ENCODE results near the gene ZNF70. TPM values are rescaled to one million over a fixed set of nuclear protein-coding genes. Genes with fewer than 3 reads are reported as not detected.

The ZNF70 gene
- total and polyA plus RNA-seq, 2 of the 13 experiments (the other 11 are each of a cell fraction or from before 2014, with no cell fraction given): 0.62 to 3.6 TPM

DNA sequence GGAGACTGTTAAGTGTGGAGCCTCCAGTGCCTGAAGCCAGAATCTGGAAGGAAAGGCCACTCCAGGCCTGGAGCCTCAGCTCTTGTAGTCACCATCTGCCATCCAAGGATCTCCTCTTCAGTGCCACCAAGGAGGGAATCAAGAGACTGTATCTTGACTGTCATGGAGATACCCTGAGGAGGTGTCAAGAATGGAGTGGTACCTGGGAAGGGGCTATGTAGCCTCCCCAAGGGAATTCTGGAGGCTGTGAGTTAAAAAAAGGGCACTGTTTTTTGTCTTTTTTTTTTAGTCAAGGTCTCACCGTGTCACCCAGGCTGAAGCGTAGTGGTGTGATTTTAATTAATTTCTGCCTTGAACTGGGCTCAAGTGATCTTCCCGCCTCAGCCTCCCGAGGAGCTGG is 8.7 kb upstream of the ZNF70 start:
- Histone ChIP-seq H3K27me3 (ENCODE audit: control insufficient read depth in 1 of 2, insufficient read depth in 2 of 2, low read length in 2 of 2) (no peaks in the 10 kb centered on the region; a peak in 1 of 5 replicates), H3K79me2 (ENCODE audit: insufficient read depth, low read length) (no peaks in the 10 kb centered on the region), H4K20me1 (ENCODE audit: insufficient read depth, low read length) (no peaks in the 10 kb centered on the region), H3K4me1 (ENCODE audit: insufficient read depth, low read length) (peaks cover 13% of the 10 kb centered on the region), H3K27ac (ENCODE audit: extremely low read length, insufficient read depth, low read length) (no peak overlapping the region), H2AFZ (ENCODE audit: low read length) (no peak overlapping the region), H3K36me3 (replicated peaks in 1 of 2; ENCODE audit: control insufficient read depth in 1 of 2, insufficient read depth in 2 of 2, low read length in 2 of 2) (peaks cover 0 to under 1% of the 10 kb centered on the region in 2 experiments; a peak in 2 of 5 replicates), H3K9me3 (ENCODE audit: low read length) (no peaks in the 10 kb centered on the region), H3K4me2 (ENCODE audit: low read depth, low read length) (no peak overlapping the region), H3K9ac (ENCODE audit: insufficient read depth, low read depth, low read length) (no peak overlapping the region), H3K4me3 (replicated peaks in 1 of 3; ENCODE audit: insufficient read depth in 1 of 3, low read depth in 2 of 3, low read length in 3 of 3) (no peak overlapping the region)
- intact Hi-C loops (cut with micrococcal nuclease; ENCODE audit: unreplicated experiment) (no loop called here), in situ Hi-C loops (cut with HindIII; ENCODE audit: extremely low pct_ligation_motif_present, low pct_unique_long_range_greater_than_20kb) (no loop called here)
- ChIA-PET CTCF (ENCODE audit: low intra/inter-chr PET ratio, low total read pairs) (no interaction called here), POLR2A (interaction anchor here (0.6 to 2.3 kb wide), 6 partner anchors 9 to 98 kb away, joined by 3 to 7 read pairs (median 4); partner anchors contain the start of genes SLC2A11 and ZNF70)
- no TSS peak for BruUV-seq (replicated peaks)
- DNase-seq (ENCODE audit: low spot score): no peak
- TF ChIP-seq BHLHE40 (IDR thresholded peaks at IDR 0.05; ENCODE audit: low read length) (no peak), ASH2L (IDR thresholded peaks at IDR 0.05; ENCODE audit: insufficient read length, low read depth, low read length) (no peak)
- TF ChIP-seq, protein P1, sequence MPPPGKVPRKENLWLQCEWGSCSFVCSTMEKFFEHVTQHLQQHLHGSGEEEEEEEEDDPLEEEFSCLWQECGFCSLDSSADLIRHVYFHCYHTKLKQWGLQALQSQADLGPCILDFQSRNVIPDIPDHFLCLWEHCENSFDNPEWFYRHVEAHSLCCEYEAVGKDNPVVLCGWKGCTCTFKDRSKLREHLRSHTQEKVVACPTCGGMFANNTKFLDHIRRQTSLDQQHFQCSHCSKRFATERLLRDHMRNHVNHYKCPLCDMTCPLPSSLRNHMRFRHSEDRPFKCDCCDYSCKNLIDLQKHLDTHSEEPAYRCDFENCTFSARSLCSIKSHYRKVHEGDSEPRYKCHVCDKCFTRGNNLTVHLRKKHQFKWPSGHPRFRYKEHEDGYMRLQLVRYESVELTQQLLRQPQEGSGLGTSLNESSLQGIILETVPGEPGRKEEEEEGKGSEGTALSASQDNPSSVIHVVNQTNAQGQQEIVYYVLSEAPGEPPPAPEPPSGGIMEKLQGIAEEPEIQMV (CRISPR knock-in tag; IDR thresholded peaks at IDR 0.05; ENCODE audit: low read depth): no peak
- no peak for FAIRE-seq
- WGBS (ENCODE audit: low lambda C conversion rate): 86% methylated on average over 4 of the region's 4 CpGs
- no peak for ATAC-seq

DNA sequence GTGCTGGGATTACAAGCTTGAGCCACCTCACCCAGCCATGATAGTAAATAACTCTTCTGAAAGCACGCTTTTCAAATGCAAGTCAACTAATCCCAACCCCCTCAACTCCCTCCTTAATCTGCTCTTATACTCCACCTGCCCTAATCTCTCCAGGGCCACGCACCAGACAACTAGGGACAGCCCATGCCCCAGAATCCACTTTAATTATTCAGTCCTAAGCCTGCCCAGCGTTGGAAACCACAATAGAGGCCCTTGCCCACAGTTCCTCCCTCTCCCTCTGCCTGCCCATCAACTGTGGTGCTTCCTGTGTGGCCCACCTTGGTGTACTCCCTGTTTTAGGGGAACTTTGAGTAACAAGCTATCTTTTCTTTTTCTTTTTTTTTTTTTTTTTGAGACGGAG is 6.0 kb upstream of the ZNF70 start:
- Histone ChIP-seq H3K4me1 (ENCODE audit: insufficient read depth, low read length) (peaks cover 6% of the 10 kb centered on the region), H3K79me2 (ENCODE audit: insufficient read depth, low read length) (no peaks in the 10 kb centered on the region), H3K4me2 (ENCODE audit: low read depth, low read length) (no peak overlapping the region), H4K20me1 (ENCODE audit: insufficient read depth, low read length) (no peaks in the 10 kb centered on the region), H3K27ac (ENCODE audit: extremely low read length, insufficient read depth, low read length) (no peak overlapping the region), H3K4me3 (replicated peaks in 1 of 3; ENCODE audit: insufficient read depth in 1 of 3, low read depth in 2 of 3, low read length in 3 of 3) (no peak overlapping the region), H2AFZ (ENCODE audit: low read length) (no peak overlapping the region), H3K27me3 (ENCODE audit: control insufficient read depth in 1 of 2, insufficient read depth in 2 of 2, low read length in 2 of 2) (no peaks in the 10 kb centered on the region; a peak in 1 of 5 replicates), H3K36me3 (replicated peaks in 1 of 2; ENCODE audit: control insufficient read depth in 1 of 2, insufficient read depth in 2 of 2, low read length in 2 of 2) (no peaks in the 10 kb centered on the region), H3K9me3 (ENCODE audit: low read length) (no peaks in the 10 kb centered on the region), H3K9ac (ENCODE audit: insufficient read depth, low read depth, low read length) (no peak overlapping the region)
- DNase-seq (ENCODE audit: low spot score) (no peak), FAIRE-seq (no peak), ATAC-seq (no peak)
- ChIA-PET POLR2A (interaction anchor here (0.7 to 1.3 kb wide), 3 partner anchors 9 to 39 kb away, joined by 3 to 6 read pairs (median 3); no protein-coding TSS in a partner anchor), CTCF (ENCODE audit: low intra/inter-chr PET ratio, low total read pairs) (no interaction called here)
- intact Hi-C loops (cut with micrococcal nuclease; ENCODE audit: unreplicated experiment) (no loop called here), in situ Hi-C loops (cut with HindIII; ENCODE audit: extremely low pct_ligation_motif_present, low pct_unique_long_range_greater_than_20kb) (no loop called here)
- TF ChIP-seq NRL (CRISPR knock-in tag; IDR thresholded peaks at IDR 0.05; ENCODE audit: borderline replicate concordance) (no peak), ZNF484 (CRISPR knock-in tag; IDR thresholded peaks at IDR 0.05; ENCODE audit: borderline replicate concordance, low read depth) (no peak), NFATC3 (CRISPR knock-in tag; IDR thresholded peaks at IDR 0.05) (no peak), ZSCAN25 (CRISPR knock-in tag; IDR thresholded peaks at IDR 0.05) (no peak), ZNF44 (CRISPR knock-in tag; IDR thresholded peaks at IDR 0.05) (no peak), U2AF2 (IDR thresholded peaks at IDR 0.05; ENCODE audit: low read depth, low read length) (no peak), SSRP1 (CRISPR knock-in tag; IDR thresholded peaks at IDR 0.05) (no peak), ZFAT (CRISPR knock-in tag; conservative IDR thresholded peaks at IDR 0.05) (no peak), CBX5 (CRISPR knock-in tag; IDR thresholded peaks at IDR 0.05; ENCODE audit: borderline replicate concordance) (no peak), ZNF33A (CRISPR knock-in tag; IDR thresholded peaks at IDR 0.05; ENCODE audit: borderline replicate concordance) (no peak)
- no TSS peak for BruUV-seq (replicated peaks)
- 37% methylated on average over 4 of the region's 4 CpGs for WGBS (ENCODE audit: low lambda C conversion rate)
